SH-SY5Y (cell line): ENCODE measurements around the gene TNS1.

ENCODE experiments used
- GATA2 ChIP-seq: IDR thresholded peaks from 2 replicates; pipeline ENCODE4 v1.6.1; 2011; ENCODE audit warnings: mild to moderate bottlenecking, low read depth, low read length
- GATA3 ChIP-seq: IDR thresholded peaks from 2 replicates; pipeline ENCODE4 v1.6.1; 2011; ENCODE audit warnings: low read depth, mild to moderate bottlenecking, low read length, moderate library complexity

DNA sequence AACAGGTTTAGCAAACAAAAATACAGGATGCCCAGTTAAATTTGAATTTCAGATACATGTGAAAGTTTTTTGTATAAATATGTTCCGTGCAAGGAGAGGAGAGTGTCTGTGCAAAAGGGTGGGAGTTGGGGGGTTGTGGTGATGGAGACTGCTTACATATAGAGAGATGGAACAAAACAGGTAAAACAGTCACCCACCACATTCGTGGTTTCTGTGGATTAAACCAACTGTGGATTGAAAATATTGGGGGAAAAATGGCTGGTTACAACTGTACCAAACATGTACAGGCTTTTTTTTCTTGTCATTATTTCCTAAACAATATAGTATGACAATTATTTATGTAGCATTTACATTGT, 245.7 kb downstream of the TNS1 start:
- no peak for TF ChIP-seq GATA3
- TF ChIP-seq GATA2: no peak
